ENCODE data around the gene PI3. TPM values are rescaled to one million over a fixed set of nuclear protein-coding genes. Genes with fewer than 3 reads are reported as not detected.

Gene PI3
- total and polyA plus RNA-seq, 9 of the 15 experiments (the other 6 are each of a cell fraction or from before 2014, with no cell fraction given) = not detected

- Histone ChIP-seq H3K9me1 (ENCODE audit: control insufficient read depth, insufficient read depth, low read length) (no peaks in the 10 kb centered on the region), H3K4me1 (replicated peaks in 1 of 2; ENCODE audit: control insufficient read depth in 2 of 2, insufficient read depth in 2 of 2, low read length in 2 of 2) (no peaks in the 10 kb centered on the region), H3K36me3 (ENCODE audit: control insufficient read depth, insufficient read depth, low read length) (no peaks in the 10 kb centered on the region), H3K9ac (ENCODE audit: insufficient read depth in 1 of 2, low read depth in 2 of 2, low read length in 2 of 2) (no peak overlapping the region), H3K79me2 (ENCODE audit: control insufficient read depth, insufficient read depth, low read length) (no peaks in the 10 kb centered on the region), H3K4me3 (no peak overlapping the region), H2AFZ (ENCODE audit: low read depth, low read length) (no peak overlapping the region), H3K9me3 (replicated peaks; ENCODE audit: control insufficient read depth, insufficient read depth, low read depth, low read length) (no peaks in the 10 kb centered on the region), H4K20me1 (replicated peaks; ENCODE audit: control insufficient read depth, insufficient read depth, low read length) (no peaks in the 10 kb centered on the region), H3K27ac (ENCODE audit: extremely low read depth, low read depth, low read length) (no peak overlapping the region), H3K4me2 (ENCODE audit: insufficient read depth, low read length) (no peak overlapping the region), H3K27me3 (ENCODE audit: control insufficient read depth in 2 of 2, insufficient read depth in 2 of 2, low read length in 2 of 2) (peaks cover 0 to 8% of the 10 kb centered on the region in 2 experiments; a peak in 4 of 5 replicates)
- TF ChIP-seq PCBP1 (IDR thresholded peaks at IDR 0.05; ENCODE audit: low read depth, low read length, poor library complexity, severe bottlenecking) (no peak), PKNOX1 (IDR thresholded peaks at IDR 0.05) (no peak), RBM39 (optimal IDR thresholded peaks at IDR 0.05; ENCODE audit: low read depth, low read length) (no peak), ARID2 (IDR thresholded peaks at IDR 0.05) (no peak), THRB (CRISPR knock-in tag; conservative IDR thresholded peaks at IDR 0.05) (no peak), ZNF3 (CRISPR knock-in tag; IDR thresholded peaks at IDR 0.05) (no peak), ZNF263 (CRISPR knock-in tag; IDR thresholded peaks at IDR 0.05; ENCODE audit: borderline replicate concordance) (no peak), ZNF165 (CRISPR knock-in tag; IDR thresholded peaks at IDR 0.05; ENCODE audit: borderline replicate concordance) (no peak), ATF7 (IDR thresholded peaks at IDR 0.05) (no peak), HBP1 (CRISPR knock-in tag; IDR thresholded peaks at IDR 0.05) (no peak), ZNF143 (CRISPR knock-in tag; IDR thresholded peaks at IDR 0.05) (no peak), ZNF436 (CRISPR knock-in tag; IDR thresholded peaks at IDR 0.05) (no peak), MECOM (CRISPR knock-in tag; IDR thresholded peaks at IDR 0.05) (no peak), NCOA4 (IDR thresholded peaks at IDR 0.05; ENCODE audit: partially characterized antibody) (no peak), HDAC8 (tag; IDR thresholded peaks at IDR 0.05) (no peak), SMARCA5 (IDR thresholded peaks at IDR 0.05) (no peak), IRF1 (CRISPR knock-in tag; IDR thresholded peaks at IDR 0.05; ENCODE audit: borderline replicate concordance) (no peak)
- no peak for ATAC-seq
- DNase-seq (ENCODE audit: extremely low read depth in 1 of 4, low spot score in 3 of 4) = no peak
- 0% methylated on average over 4 of the region's 4 CpGs for WGBS (ENCODE audit: insufficient coverage, low coverage, missing lambda C conversion rate)
- no TSS peak for BruUV-seq (replicated peaks)
- CTCF ChIA-PET (ENCODE audit: low intra/inter-chr PET ratio) = no interaction called here
- in situ Hi-C loops (cut with MboI) = no loop called here
- FAIRE-seq = no peak
- intact Hi-C loops (cut with micrococcal nuclease) = no loop called here
- POLR2A ChIA-PET = no interaction called here
Observed at GRCh38 chr20:45140836-45141235, 33.9 kb upstream of the PI3 start.

All from K562 (cell line).